ENCODE measurements around the gene ZNF423.

ZNF423 gene

GRCh38 chr16:49637511-49637910, 218.4 kb downstream of the ZNF423 start:
- H3K4me2 ChIP-seq (ENCODE audit: insufficient read depth, low read length) = no peak overlapping the region
- DNase-seq = no peak
- no peaks in the 10 kb centered on the region for H4K20me1 ChIP-seq (ENCODE audit: insufficient read depth, low read length)
- no peak overlapping the region for H2AFZ ChIP-seq (ENCODE audit: low read depth, low read length)
- peaks cover 79% of the 10 kb centered on the region for H3K4me1 ChIP-seq (ENCODE audit: insufficient read depth, low read length)
- no peaks in the 10 kb centered on the region for H3K36me3 ChIP-seq (ENCODE audit: insufficient read depth, low read length)
- no peak for TF ChIP-seq EZH2 (IDR thresholded peaks at IDR 0.05; ENCODE audit: borderline replicate concordance, low read depth, low read length, severe bottlenecking)
- TF ChIP-seq CTCF (IDR thresholded peaks at IDR 0.05; ENCODE audit: borderline replicate concordance, extremely low read depth, low read length, poor library complexity, severe bottlenecking) = no peak
- H3K27ac ChIP-seq (ENCODE audit: low read length) = peak overlapping the region; percentile 9; the same call in 1 of the 2 replicates
- no peak overlapping the region for H3K9ac ChIP-seq (ENCODE audit: low read depth, low read length)
- no peak for ATAC-seq (ENCODE audit: insufficient read depth, low read depth)
- H3K79me2 ChIP-seq (ENCODE audit: insufficient read depth, low read length) = no peaks in the 10 kb centered on the region
- no peaks in the 10 kb centered on the region for H3K27me3 ChIP-seq (ENCODE audit: insufficient read depth, low read length, poor library complexity)
- H3K9me3 ChIP-seq (ENCODE audit: insufficient read depth, low read length, severe bottlenecking) = no peaks in the 10 kb centered on the region
- H3K4me3 ChIP-seq (ENCODE audit: low read depth in 1 of 2, low read length in 2 of 2) = no peak overlapping the region

- H3K27ac ChIP-seq (ENCODE audit: low read length) = peak overlapping the region; percentile 95
- no peak overlapping the region for H2AFZ ChIP-seq (ENCODE audit: low read depth, low read length)
- ATAC-seq (ENCODE audit: insufficient read depth, low read depth) (no peak), DNase-seq (no peak)
- TF ChIP-seq EZH2 (IDR thresholded peaks at IDR 0.05; ENCODE audit: borderline replicate concordance, low read depth, low read length, severe bottlenecking) (no peak), CTCF (IDR thresholded peaks at IDR 0.05; ENCODE audit: borderline replicate concordance, extremely low read depth, low read length, poor library complexity, severe bottlenecking) (no peak)
- H3K79me2 ChIP-seq (ENCODE audit: insufficient read depth, low read length) = no peaks in the 10 kb centered on the region
- H3K27me3 ChIP-seq (ENCODE audit: insufficient read depth, low read length, poor library complexity) = no peaks in the 10 kb centered on the region
- H3K9ac ChIP-seq (ENCODE audit: low read depth, low read length) = no peak overlapping the region
- no peak overlapping the region for H3K4me2 ChIP-seq (ENCODE audit: insufficient read depth, low read length)
- H3K4me1 ChIP-seq (ENCODE audit: insufficient read depth, low read length) = peaks cover 81% of the 10 kb centered on the region
- H4K20me1 ChIP-seq (ENCODE audit: insufficient read depth, low read length) = no peaks in the 10 kb centered on the region
- H3K36me3 ChIP-seq (ENCODE audit: insufficient read depth, low read length) = no peaks in the 10 kb centered on the region
- no peaks in the 10 kb centered on the region for H3K9me3 ChIP-seq (ENCODE audit: insufficient read depth, low read length, severe bottlenecking)
- no peak overlapping the region for H3K4me3 ChIP-seq (ENCODE audit: low read depth in 1 of 2, low read length in 2 of 2)
Measured at GRCh38 chr16:49636608-49637007, 219.3 kb downstream of the ZNF423 start.

- Histone ChIP-seq H2AFZ (ENCODE audit: low read depth, low read length) (no peak overlapping the region), H3K4me1 (ENCODE audit: insufficient read depth, low read length) (peaks cover 81% of the 10 kb centered on the region), H3K9ac (ENCODE audit: low read depth, low read length) (peak overlapping the region; percentile 43), H4K20me1 (ENCODE audit: insufficient read depth, low read length) (no peaks in the 10 kb centered on the region), H3K4me2 (ENCODE audit: insufficient read depth, low read length) (no peak overlapping the region; the same call in 1 of the 2 replicates), H3K36me3 (ENCODE audit: insufficient read depth, low read length) (no peaks in the 10 kb centered on the region), H3K4me3 (ENCODE audit: low read depth in 1 of 2, low read length in 2 of 2) (no peak overlapping the region), H3K9me3 (ENCODE audit: insufficient read depth, low read length, severe bottlenecking) (no peaks in the 10 kb centered on the region), H3K79me2 (ENCODE audit: insufficient read depth, low read length) (no peaks in the 10 kb centered on the region), H3K27ac (ENCODE audit: low read length) (peak overlapping the region; percentile 95), H3K27me3 (ENCODE audit: insufficient read depth, low read length, poor library complexity) (no peaks in the 10 kb centered on the region)
- TF ChIP-seq CTCF (IDR thresholded peaks at IDR 0.05; ENCODE audit: borderline replicate concordance, extremely low read depth, low read length, poor library complexity, severe bottlenecking) (no peak), EZH2 (IDR thresholded peaks at IDR 0.05; ENCODE audit: borderline replicate concordance, low read depth, low read length, severe bottlenecking) (no peak)
- DNase-seq (no peak), ATAC-seq (ENCODE audit: insufficient read depth, low read depth) (no peak)
Measured at GRCh38 chr16:49635591-49636581, 220.0 kb downstream of the ZNF423 start.
